ENCODE results near the gene CEBPE.

The CEBPE gene

DNA sequence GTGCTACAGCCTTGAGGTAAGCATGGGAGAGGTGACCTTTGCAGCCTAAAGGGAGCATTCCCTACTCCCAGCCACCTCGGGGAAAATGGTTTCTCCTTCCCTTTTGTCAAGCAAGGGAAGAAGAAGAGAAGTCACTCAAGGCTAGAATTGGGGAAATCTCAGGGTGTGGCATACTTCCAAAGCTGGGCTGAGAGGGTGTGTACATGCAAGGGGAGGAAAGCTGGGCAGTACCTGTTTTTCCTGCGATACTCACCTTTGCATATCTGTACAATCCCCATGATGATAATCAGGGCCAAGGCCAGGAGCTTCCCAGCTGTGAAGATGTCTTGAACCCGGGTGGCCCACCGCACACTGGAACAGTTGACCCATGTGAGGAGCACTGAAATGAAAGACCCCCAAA, 23.8 kb upstream of the CEBPE start:
- DNase-seq: no peak

DNA sequence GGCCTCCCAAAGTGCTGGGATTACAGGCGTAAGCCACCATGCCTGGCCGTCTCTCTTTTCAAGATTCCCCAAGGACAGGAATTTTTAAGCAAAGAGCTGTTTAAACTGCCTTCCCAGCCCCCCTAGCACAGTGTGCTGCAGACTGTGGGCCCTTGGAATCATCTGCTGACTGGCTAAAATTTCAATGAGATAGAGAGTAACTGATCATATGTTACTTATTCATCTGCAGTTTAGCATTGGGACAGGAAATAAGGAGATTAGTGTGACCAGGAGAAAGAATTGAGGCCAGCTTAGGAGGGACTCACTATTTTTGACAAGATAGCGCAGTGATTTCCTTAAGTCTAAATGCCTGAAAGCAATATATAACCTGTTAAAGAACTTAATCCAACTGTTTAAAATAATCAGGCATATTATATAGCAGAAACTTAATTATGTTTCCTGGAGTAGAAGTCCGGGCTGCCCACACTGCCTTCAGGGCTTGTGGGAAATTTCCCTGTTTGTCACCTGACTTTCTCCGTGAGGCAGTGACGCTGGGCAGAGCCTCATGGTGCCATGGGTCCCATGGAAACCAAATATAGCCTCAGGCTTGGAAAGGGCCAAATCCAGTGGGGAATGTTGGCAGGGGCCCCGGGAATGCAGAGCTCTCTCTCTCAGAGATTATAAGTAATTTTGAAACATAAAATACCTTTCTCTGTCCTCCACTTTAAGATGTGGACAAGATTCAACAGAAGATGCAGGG, 22.8 kb upstream of the CEBPE start:
- DNase-seq: no peak

DNA sequence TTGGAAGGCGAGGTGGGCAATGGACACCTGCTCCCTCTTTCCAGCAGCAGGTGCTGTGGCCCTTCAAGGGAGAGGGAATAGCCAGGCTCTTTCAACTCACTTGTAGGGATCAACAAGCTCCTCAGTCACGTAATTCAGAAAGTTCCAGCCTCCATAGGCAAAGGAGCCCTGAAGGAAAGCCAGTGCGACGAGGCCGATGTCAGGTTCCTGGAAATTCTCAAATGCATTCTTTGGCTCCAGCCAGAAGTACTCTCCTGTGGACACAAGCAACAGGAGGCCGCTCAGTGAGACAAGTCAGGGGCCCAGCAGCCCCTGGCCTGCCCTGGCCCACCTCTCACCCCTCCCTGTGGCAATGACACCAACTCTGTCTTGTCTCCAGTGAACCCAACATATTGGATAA, 21.3 kb upstream of the CEBPE start:
- no peak for DNase-seq

DNA sequence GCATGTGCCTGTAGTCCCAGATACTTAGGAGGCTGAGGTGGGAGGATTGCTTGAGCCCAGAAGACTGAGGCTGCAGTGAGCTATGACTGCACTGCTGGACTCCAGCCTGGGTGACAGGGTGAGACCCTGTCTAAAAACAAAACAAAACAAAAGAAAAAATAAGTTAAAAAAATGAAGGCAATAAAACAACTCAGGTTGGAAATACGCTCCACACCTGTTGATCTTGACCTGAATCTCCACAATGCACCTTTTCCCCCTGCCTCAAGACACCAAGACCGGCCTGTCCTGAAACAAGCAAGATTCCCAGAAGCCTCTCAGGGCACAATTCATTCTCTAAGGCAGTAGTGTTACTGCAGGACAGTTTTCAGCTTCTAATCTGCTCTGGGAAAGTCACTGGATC, 20.8 kb upstream of the CEBPE start:
- no peak for DNase-seq

DNA sequence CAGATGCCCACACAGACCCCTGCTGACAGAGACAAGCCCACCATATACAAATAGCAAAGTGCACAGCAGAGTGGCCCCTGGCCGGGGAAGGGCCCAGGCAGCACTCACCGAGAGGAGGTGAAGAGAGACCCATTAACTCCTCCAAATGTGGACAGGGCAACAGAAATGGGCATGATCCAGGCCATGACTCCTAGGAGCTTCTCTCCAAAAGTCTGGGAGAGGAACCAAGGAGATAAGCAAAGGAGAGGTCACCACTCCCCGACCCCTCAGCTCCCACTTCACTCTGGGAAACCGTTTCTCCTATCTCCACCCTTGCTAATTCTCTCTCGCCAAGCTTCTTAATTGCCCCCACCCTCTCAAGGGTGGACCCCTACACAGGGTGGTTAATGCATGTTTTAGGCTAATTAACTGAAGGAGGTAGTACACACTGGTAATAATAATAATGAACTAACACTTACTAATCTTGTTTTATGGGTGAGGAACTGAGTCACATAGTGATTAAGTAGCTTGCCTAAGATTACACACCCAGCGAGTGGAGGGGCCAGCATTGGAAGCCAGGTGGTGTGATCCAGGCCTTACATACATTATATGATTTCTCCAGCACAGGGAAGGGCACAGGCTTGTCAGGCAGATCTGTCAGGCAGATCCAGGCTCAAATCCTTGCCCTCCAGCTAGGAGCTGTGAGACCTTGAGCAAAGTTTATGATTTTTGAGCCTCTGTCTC, 18.9 kb upstream of the CEBPE start:
- DNase-seq: no peak

- DNase-seq: no peak
Measured at GRCh38 chr14:23137192-23137812, 18.2 kb upstream of the CEBPE start.

GRCh38 chr14:23136566-23137133, 17.6 kb upstream of the CEBPE start:
- no peak for DNase-seq

DNA sequence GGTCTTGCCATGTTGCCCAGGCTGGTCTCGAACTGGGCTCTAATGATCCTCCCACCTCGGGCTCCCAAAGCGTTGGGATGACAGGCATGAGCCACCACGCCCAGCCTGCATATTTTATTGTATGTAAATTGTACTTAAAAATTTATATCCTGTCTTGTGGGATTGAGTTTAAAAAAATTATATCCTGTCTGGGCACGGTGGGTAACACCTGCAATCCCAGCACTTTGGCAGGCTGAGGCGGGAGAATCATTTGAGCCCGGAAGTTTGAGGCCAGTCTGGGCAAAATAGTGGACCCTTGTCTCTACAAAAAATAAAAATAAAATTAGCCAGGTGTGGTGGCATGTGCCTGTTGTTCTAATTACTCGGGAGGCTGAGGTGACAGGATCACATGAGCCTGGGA, 13.9 kb upstream of the CEBPE start:
- DNase-seq: no peak

DNA sequence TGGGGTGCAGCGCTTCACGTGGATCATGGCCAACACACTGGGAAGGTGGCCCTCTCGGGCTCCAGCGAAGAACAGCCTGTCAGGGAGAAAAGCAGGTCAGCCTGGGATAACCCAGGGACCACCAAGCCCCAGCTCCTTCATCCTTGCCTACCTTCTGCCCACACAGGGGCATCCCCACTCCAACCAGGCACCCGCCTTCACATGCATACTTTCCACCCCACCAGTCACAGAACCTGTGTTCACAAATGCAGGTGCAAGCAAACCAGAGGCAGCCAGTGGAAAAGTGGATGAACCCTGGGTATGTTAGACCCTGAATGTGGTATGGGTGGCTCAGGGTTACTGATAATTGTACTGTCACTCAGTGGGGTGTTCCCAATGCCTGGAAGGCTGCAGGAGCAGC, 12.4 kb upstream of the CEBPE start:
- no peak for DNase-seq

- DNase-seq: no peak
Measured at GRCh38 chr14:23130871-23131270, 11.8 kb upstream of the CEBPE start.

DNA sequence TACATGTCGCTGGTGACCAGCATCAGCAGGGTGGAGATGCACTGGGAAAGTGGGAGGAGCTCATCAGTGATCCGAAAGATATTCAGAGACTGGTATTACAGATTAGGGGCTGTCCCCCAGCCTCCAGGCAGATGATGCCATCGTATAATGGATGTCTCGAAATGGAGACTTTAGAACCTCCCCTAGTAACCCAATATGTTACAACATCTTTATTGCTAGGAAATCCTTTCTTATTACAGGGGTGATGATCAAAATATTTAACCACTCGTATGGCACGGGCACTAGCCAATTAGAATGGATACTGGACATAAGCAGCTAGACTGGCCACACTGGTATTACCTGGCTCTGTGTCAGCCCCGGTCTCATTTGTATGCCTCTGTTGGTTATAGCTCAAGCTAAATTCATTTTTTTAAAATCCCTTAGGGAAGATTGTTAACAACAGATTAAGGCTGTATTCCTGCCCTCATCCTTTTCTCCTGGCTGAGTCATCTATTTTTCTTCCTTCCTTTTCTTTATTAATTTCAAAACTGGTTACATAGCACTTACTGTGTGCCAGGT, 10.8 kb upstream of the CEBPE start:
- DNase-seq: no peak

DNA sequence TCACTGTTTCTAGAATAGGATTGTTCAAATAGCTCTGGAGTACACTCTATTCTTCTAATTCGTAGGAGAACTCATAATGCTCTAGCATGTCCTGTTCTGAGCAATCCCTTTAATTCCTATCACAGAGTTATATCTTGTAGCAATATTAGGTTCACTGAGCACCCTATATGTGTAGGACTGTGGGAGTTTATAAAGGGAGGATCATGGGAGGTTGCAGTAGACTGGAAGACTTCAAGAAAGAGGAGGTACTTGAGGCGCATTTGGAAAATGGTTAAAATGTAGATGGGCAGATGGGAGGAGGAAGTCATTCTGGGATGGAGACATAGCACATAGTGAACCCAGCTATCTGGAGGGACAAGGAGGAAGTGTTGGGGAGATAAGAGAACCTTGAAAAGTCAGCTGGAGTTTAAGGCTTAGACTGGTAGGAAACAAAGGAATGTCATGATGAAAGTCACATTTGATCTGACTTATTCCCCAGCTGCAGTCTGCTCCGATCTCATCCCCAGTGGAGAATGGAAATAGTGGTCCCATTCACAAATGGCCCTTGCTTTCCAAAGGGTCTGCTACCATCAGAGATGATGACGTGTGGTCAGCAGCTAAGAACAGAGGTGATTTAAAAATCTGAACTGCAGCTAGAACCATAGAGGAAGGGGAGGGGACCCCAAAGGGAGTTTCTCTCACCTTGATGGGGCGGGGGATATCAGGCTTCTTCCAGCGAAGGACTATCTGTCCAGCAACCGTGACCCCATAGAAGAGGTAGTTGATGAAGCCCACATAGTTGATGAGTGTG, 10.1 kb upstream of the CEBPE start:
- DNase-seq: no peak

- no peak for DNase-seq
Measured at GRCh38 chr14:23127861-23128260, 8.8 kb upstream of the CEBPE start.

GRCh38 chr14:23126548-23127278, 7.7 kb upstream of the CEBPE start:
- no peak for DNase-seq

- no peak for DNase-seq
Measured at GRCh38 chr14:23125933-23126524, 7.0 kb upstream of the CEBPE start.

- no peak for DNase-seq
Measured at GRCh38 chr14:23125011-23125410, 6.0 kb upstream of the CEBPE start.

- DNase-seq: no peak
Measured at GRCh38 chr14:23124337-23124954, 5.4 kb upstream of the CEBPE start.

DNA sequence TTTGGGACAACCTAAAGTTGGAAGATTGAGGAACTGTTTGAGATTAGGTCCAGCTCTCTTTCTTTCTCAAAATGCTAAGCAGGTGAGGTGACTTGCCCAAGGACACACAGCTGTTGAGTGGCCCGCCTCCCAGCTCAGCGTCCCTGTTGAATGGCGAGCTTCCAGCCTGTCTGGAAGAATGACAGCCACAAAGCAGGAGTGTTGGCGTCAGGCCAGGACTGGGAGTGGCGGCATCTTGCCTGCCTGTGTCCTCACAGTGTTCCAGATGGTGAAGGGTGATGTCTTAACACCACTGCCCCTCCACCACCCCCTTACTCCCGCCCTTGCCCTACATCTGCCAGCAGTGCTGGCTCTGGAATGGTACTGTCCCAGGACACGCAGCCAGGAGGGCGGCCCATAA, 4.4 kb upstream of the CEBPE start:
- DNase-seq: no peak

- DNase-seq: no peak
Measured at GRCh38 chr14:23122086-23122485, 3.0 kb upstream of the CEBPE start.

DNA sequence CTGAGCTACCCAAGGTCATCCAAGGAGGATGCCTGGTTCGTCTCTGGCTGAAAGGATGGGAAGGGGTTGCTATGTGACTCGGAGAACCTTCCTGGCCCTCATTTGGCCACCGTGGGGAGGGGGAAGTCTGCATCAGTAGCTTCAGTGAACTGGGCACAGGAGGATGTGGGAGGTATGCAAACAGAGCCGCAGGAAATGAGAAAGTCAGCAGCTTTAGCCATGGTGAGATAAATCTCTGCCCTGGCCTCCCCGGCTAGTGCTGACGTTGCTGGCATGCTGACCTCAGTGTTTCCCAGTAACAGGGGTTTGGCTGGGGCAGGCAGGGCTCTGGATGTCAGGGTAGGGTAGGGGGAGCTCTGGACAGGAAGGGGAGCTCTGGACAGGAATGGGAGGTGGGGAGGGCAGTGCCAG, 2.3 kb upstream of the CEBPE start:
- no peak for DNase-seq

Measured in CD4-positive, alpha-beta T cell treated with Interleukin-12 subunit alpha and Interleukin-12 subunit beta, for 1 hour (primary cell).